Spleen (tissue), 11 donors: ENCODE data around the gene HHAT. TPM values are rescaled to one million over a fixed set of nuclear protein-coding genes. Genes with fewer than 3 reads are reported as not detected.

Source experiments
- DNase-seq: peaks from one replicate; pipeline ENCODE4 v3.0.0-alpha.2; 2020
- H3K27ac ChIP-seq, 8 donors: fragments of 200-600 bp; sonication (generic) in 7 of 8; 1 replicate in 4 of 8; 2 replicates in 4 of 8; pipeline versions ENCODE4 v1.5.0 to v1.8.0; 2016 to 2021; ENCODE audit warnings: inconsistent platforms in 4 of 8, mild to moderate bottlenecking in 4 of 8, moderate library complexity in 1 of 8
- H3K27me3 ChIP-seq, 7 donors: fragments of 200-600 bp; sonication (generic) in 6 of 7; replicated peaks in 1 of 7; 1 replicate in 4 of 7; 2 replicates in 3 of 7; pipeline versions ENCODE4 v1.5.0 to v1.8.0; 2016 to 2021; ENCODE audit warnings: inconsistent platforms in 3 of 7, mild to moderate bottlenecking in 1 of 7
- H3K36me3 ChIP-seq, 6 donors: fragments of 200-600 bp; sonication (generic) in 5 of 6; 1 replicate in 4 of 6; 2 replicates in 2 of 6; pipeline versions ENCODE4 v1.5.0 to v1.8.0; 2016 to 2021; ENCODE audit warnings: inconsistent platforms in 2 of 6
- H3K4me1 ChIP-seq, 6 donors: fragments of 200-600 bp; sonication (generic) in 5 of 6; 1 replicate in 3 of 6; 2 replicates in 3 of 6; pipeline versions ENCODE4 v1.5.0 to v1.8.0; 2016 to 2021; ENCODE audit warnings: inconsistent platforms in 3 of 6
- H3K4me3 ChIP-seq, 8 donors: fragments of 200-600 bp; sonication (generic) in 7 of 8; 1 replicate in 4 of 8; 2 replicates in 4 of 8; pipeline versions ENCODE4 v1.5.0 to v1.8.0; 2016 to 2021; ENCODE audit warnings: inconsistent platforms in 4 of 8, mild to moderate bottlenecking in 4 of 8, moderate library complexity in 2 of 8
- H3K9me3 ChIP-seq, 8 donors: fragments of 200-600 bp; sonication (generic) in 7 of 8; 1 replicate in 4 of 8; 2 replicates in 4 of 8; pipeline versions ENCODE4 v1.5.0 to v1.8.0; 2016 to 2021; ENCODE audit warnings: inconsistent platforms in 4 of 8
- CTCF ChIP-seq, 11 experiments: fragments of 200-600 bp in 7 of 11; fragments of 450-650 bp in 4 of 11; sonication (generic) in 4 of 11; IDR thresholded peaks in 8 of 11; conservative IDR thresholded peaks in 3 of 11; 1 replicate in 7 of 11; 2 replicates in 4 of 11; pipeline versions ENCODE4 v1.4.0 to v1.8.0; 2016 to 2021; ENCODE audit warnings: antibody characterized with exemption in 11 of 11, inconsistent platforms in 4 of 11, mild to moderate bottlenecking in 1 of 11
- POLR2A ChIP-seq, 3 donors: fragments of 450-650 bp; IDR thresholded peaks; one replicate each; pipeline ENCODE4 v1.5.1; 2017; ENCODE audit warnings: antibody characterized with exemption in 3 of 3, mild to moderate bottlenecking in 1 of 3
- POLR2AphosphoS5 ChIP-seq, 3 donors: sonication (generic); formaldehyde crosslinking; IDR thresholded peaks; one replicate each; pipeline ENCODE4 v1.5.1; 2017; ENCODE audit warnings: antibody characterized with exemption in 3 of 3
- WGBS, 5 donors: extraction: QIAGEN DNeasy Blood & Tissue Kit in 3 of 5; methylation state at CpG; one replicate each; pipeline versions ENCODE4 v1.1.5 to v1.1.7; 2013 to 2018; 5-methylcytosine and 5-hydroxymethylcytosine counted together
- intact Hi-C: fragments of 100-400 bp; cut with DNase I; formaldehyde crosslinking; loops from one replicate; pipeline ENCODE4 v1.15.0; 2023; ENCODE audit warnings: low total_unique reads
- polyA plus RNA-seq, 3 donors: library from polyadenylated mRNA; stranded (reverse); fragments of 200-250 nt; gene quantifications; one replicate each; pipeline ENCODE4 v1.2.1, GENCODE V29; 2013
- total RNA-seq, 7 donors: library from RNA; depleted of rRNA in 3 of 7; stranded (reverse); fragments of >200 nt in 3 of 7; fragmentation: NEBNext Ultra II Directional in 4 of 7; extraction: Animal tissue kit (Norgen Biotek cat#: 25700) in 4 of 7; gene quantifications; one replicate each; pipeline versions ENCODE4 v1.1.0 to v1.2.1, GENCODE V29; 2016 to 2021
- donor health status: healthy with polysubstance abuse.
- donor health status: DM: no; HTN: no; CAD: no; lungs with moderate emphysema.
- donor health status: DM: no; HTN: no; CAD: no.
- donor health status: Bipolar disorder and iron deficiency.
- donor health status: healthy.
- donor health status: DM: no; HTN: no; CAD: no.
- donor health status: DM: yes; HTN: yes; CAD: no.

Gene HHAT
- total and polyA plus RNA-seq, 10 donors: 1.3 to 8.8 (median 4.7) TPM

GRCh38 chr1:210475806-210476205 lies 147.1 kb downstream of the HHAT start:
- TF ChIP-seq POLR2AphosphoS5 (IDR thresholded peaks at IDR 0.05): no peak
- no peak for TF ChIP-seq POLR2A (IDR thresholded peaks at IDR 0.05)
- TF ChIP-seq CTCF (IDR thresholded peaks at IDR 0.05 in 8 of 11, conservative IDR thresholded peaks at IDR 0.05 in 3 of 11): no peak
- H3K36me3 ChIP-seq: no peaks in the 10 kb centered on the region
- no peak overlapping the region for H3K4me3 ChIP-seq
- no peaks in the 10 kb centered on the region for H3K27me3 ChIP-seq
- H3K27ac ChIP-seq: no peak overlapping the region
- H3K9me3 ChIP-seq: no peaks in the 10 kb centered on the region
- intact Hi-C loops: no loop called here
- 63 to 99% (median 66%) methylated on average over 2 of the region's 2 CpGs for WGBS, 5 donors
- DNase-seq: no peak
- H3K4me1 ChIP-seq: no peaks in the 10 kb centered on the region

GRCh38 chr1:210476730-210477129 lies 148.0 kb downstream of the HHAT start:
- H3K4me1 ChIP-seq: no peaks in the 10 kb centered on the region
- DNase-seq: no peak
- no peaks in the 10 kb centered on the region for H3K9me3 ChIP-seq
- TF ChIP-seq POLR2AphosphoS5 (IDR thresholded peaks at IDR 0.05): no peak
- no peak for TF ChIP-seq CTCF (IDR thresholded peaks at IDR 0.05 in 8 of 11, conservative IDR thresholded peaks at IDR 0.05 in 3 of 11)
- TF ChIP-seq POLR2A (IDR thresholded peaks at IDR 0.05): no peak
- H3K27me3 ChIP-seq: no peaks in the 10 kb centered on the region
- H3K4me3 ChIP-seq: no peak overlapping the region
- H3K36me3 ChIP-seq: no peaks in the 10 kb centered on the region
- intact Hi-C loops: no loop called here
- 94 to 100% (median 96%) methylated on average over 1 of the region's 1 CpG for WGBS, 5 donors
- H3K27ac ChIP-seq: no peak overlapping the region

GRCh38 chr1:210477328-210477924 lies 148.7 kb downstream of the HHAT start:
- no peaks in the 10 kb centered on the region for H3K9me3 ChIP-seq
- H3K27ac ChIP-seq: no peak overlapping the region
- no peaks in the 10 kb centered on the region for H3K4me1 ChIP-seq
- no peaks in the 10 kb centered on the region for H3K36me3 ChIP-seq
- TF ChIP-seq POLR2A (IDR thresholded peaks at IDR 0.05): no peak
- no peak for TF ChIP-seq POLR2AphosphoS5 (IDR thresholded peaks at IDR 0.05)
- TF ChIP-seq CTCF (IDR thresholded peaks at IDR 0.05 in 8 of 11, conservative IDR thresholded peaks at IDR 0.05 in 3 of 11): no peak
- intact Hi-C loops: no loop called here
- no peak overlapping the region for H3K4me3 ChIP-seq
- H3K27me3 ChIP-seq: no peaks in the 10 kb centered on the region
- 62 to 80% (median 68%) methylated on average over 5 of the region's 5 CpGs for WGBS, 5 donors
- DNase-seq: no peak

- H3K9me3 ChIP-seq: no peaks in the 10 kb centered on the region
- H3K36me3 ChIP-seq: no peaks in the 10 kb centered on the region
- H3K4me3 ChIP-seq: no peak overlapping the region
- H3K4me1 ChIP-seq: no peaks in the 10 kb centered on the region
- no peaks in the 10 kb centered on the region for H3K27me3 ChIP-seq
- 78 to 92% (median 85%) methylated on average over 5 of the region's 5 CpGs for WGBS, 5 donors
- intact Hi-C loops: no loop called here
- no peak for TF ChIP-seq POLR2A (IDR thresholded peaks at IDR 0.05)
- no peak for TF ChIP-seq CTCF (IDR thresholded peaks at IDR 0.05 in 8 of 11, conservative IDR thresholded peaks at IDR 0.05 in 3 of 11)
- no peak for TF ChIP-seq POLR2AphosphoS5 (IDR thresholded peaks at IDR 0.05)
- DNase-seq: no peak
- no peak overlapping the region for H3K27ac ChIP-seq
Measured at GRCh38 chr1:210478820-210479219, 150.1 kb downstream of the HHAT start.
